Pulmonary artery endothelial cell (primary cell): ENCODE results near the gene NPHP1. TPM values are rescaled to one million over a fixed set of nuclear protein-coding genes. Genes with fewer than 3 reads are reported as not detected.
"Not testable (repeated sequence)": the region's sequence is repeated elsewhere in the genome, so short reads cannot be mapped to it uniquely, and the experiment has no call there.

Experiments
- DNase-seq: peaks from one replicate; pipeline ENCODE4 v3.0.0-alpha.2; 2011; ENCODE audit warnings: low read depth, low spot score
- total RNA-seq: library from RNA; depleted of rRNA; stranded (reverse); fragments of >200 nt; gene quantifications from 2 replicates; pipeline ENCODE4 v1.2.3, GENCODE V29; 2014

NPHP1 gene
- total RNA-seq, 1 donor from 2014 or later: 4.8 TPM

DNA sequence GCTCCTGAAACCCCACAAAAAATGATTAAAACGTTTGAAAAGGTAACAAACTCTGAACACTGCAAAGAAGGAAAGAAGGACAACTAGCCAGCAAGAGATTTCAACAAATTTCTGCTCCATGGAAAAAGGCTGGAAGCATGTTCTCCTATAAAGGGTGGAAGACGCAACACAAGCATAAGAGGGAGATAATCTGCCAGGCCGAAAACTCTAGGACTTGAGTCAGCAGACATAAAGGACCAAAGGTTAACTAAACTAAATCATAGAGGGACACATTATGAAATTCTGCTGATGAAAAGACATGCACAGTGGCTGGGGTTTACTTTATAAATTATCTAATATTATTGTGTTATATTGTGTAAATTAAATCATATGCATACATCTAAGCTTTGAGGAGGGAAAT lies 6.8 kb downstream of the NPHP1 start:
- no peak for DNase-seq

DNA sequence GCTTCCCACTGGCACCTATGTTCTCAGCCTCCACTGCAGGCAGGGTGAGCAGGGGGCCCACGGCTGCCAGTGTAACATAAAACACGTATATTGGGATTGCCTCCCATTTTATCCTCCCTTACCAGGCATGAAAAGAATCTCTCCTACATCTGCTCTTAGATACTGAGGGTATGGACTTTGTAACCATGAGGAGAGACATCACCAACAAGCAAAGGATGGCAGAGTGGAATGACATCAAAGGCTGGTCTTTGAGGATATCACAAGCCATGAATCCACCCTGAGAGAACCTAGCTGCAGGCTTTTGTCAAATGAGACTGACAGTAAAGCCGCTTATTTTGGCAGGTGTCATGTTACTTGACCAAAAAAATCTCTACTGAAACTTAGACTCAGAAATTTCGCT lies 7.4 kb downstream of the NPHP1 start:
- no peak for DNase-seq

DNA sequence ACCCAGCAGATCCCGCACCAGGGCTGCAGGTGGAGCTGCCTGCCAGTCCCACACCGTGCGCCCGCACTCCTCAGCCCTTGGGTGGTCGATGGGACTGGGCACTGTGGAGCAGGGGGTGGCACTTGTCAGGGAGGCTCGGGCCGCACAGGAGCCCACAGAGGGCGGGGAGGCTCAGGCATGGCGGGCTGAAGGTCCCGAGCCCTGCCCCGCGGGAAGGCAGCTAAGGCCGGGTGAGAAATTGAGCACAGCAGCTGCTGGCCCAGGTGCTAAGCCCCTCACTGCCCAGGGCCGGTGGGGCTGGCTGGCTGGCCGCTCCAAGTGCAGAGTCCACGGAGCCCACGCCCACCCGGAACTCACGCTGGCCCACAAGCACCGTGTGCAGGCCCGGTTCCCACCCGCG lies 14.6 kb downstream of the NPHP1 start:
- DNase-seq: not testable (repeated sequence)

DNA sequence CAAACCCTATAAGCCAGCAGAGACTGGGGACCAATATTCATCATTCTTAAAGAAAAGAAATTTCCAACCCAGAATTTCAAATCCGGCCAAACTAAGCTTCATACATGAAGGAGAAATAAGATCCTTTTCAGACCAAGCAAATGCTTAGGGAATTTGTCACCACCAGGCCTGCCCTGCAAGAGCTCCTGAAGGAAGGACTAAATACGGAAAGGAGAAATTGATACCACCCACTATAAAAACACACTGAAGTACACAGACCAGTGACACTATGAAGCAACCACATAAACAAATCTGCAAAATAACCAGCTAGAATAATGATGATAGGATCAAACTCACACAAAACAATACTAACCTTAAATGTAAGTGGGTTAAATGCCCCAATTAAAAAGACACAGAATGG lies 22.4 kb downstream of the NPHP1 start:
- DNase-seq: no peak

DNA sequence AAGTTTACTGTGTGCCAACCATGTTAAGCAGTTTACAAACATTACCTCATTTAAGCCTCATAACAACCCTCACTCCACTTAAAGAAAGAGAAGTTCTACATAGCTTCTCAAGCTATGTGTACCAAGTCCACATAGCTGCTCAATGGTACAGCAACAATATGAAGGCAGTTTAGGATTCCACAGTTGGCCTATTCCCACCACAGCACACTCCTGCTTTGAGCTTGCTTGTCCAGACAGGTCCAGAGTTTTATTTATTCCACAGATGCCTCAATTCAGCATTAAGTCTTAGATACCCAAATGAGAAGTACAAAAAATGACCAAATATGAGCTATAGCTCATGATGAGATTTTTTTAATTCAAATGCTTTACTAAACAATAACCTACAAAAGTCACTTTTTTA lies 24.8 kb downstream of the NPHP1 start:
- DNase-seq: no peak

DNA sequence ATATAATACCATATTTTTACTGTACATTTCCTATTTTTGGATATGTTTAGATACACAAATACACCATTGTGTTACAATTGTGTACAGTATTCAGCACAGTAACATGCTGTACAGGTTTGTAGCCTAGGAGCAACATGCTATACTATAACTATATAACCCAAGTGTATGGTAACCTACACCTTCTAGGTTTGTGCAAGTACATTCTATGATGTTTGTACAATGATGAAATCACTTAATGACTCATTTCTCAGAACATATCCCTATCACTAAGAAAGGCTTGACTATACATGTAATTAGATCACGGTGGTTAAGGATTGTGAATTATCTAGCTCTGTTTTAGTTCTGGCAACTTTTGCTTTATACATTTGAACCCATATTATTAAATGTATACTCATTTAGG lies 31.3 kb downstream of the NPHP1 start:
- DNase-seq: no peak

GRCh38 chr2:110172506-110172905 lies 32.3 kb downstream of the NPHP1 start:
- DNase-seq: no peak

DNA sequence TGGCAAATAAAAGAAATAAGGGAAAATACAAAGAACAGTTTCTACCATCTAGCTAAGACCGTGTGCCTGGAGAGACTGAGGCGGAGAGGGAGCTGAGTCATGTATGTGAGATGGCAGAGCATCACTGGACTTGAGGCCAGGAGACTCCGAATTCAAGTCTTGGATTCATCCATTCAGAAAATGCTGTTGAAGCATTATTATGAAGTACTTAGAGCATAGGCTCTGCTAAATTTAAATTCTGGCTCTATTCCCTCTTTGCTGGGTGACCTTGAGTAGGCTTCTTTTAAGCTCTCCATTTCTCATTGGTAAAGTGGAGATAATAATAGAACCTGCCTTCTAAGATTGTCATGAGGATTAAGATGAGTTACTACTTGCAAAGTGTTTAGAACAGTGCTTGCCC lies 34.7 kb downstream of the NPHP1 start:
- DNase-seq: no peak

DNA sequence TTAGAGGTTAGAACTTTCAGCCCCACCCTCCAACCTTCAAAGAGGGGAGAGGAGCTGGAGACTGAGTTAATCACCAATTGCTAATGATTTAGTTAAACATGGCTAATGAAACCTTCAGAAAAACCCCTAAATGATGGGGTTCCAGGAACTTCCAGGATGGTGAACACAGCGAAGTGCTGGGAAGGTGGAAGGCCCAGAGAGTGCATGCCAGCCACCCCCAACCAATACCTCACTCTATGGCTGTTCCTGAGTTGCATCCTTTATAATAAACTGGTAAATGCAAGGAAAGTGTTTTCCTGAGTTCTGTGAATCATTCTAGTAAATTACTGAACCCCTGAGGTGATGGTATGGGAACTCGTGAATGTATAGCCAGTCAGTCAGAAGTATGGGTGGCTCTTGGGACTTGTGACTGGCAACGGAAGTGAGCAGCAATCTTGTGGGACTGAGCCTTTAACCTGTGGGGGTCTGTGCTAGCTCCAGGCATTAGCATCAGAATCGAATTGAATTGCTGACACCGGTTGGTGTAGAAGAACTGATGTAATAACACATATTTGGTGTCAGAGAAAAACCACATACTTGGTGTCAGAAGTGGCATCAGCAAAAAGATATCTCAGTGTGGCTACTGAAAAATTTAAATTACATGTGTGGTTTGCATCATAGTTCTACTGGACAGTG lies 37.4 kb downstream of the NPHP1 start:
- no peak for DNase-seq

GRCh38 chr2:110166266-110166665 lies 38.5 kb downstream of the NPHP1 start:
- no peak for DNase-seq

GRCh38 chr2:110157153-110157793 lies 47.5 kb downstream of the NPHP1 start:
- DNase-seq: peak; percentile 48

DNA sequence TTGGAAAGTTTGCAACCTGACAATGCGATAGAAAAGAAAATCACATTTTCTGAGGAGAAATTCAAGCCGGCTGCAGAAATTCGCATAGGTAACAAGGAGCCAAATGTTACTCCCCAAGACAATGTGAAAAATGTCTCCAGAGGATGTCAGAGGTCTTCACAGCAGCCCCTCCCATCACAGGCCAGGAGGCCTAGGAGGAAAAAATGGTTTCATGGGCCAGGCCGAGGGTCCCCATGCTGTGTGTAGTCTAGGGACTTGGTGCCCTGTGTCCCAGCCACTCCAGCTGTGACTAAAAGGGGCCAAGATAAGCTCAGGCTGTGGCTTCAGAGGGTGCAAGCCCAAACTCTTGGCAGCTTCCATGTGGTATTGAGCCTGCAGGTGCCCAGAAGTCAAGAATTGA lies 50.0 kb downstream of the NPHP1 start:
- not testable (repeated sequence) for DNase-seq

- DNase-seq: not testable (repeated sequence)
These were observed 50.6 kb downstream of the NPHP1 start for GRCh38 chr2:110154188-110154587.

DNA sequence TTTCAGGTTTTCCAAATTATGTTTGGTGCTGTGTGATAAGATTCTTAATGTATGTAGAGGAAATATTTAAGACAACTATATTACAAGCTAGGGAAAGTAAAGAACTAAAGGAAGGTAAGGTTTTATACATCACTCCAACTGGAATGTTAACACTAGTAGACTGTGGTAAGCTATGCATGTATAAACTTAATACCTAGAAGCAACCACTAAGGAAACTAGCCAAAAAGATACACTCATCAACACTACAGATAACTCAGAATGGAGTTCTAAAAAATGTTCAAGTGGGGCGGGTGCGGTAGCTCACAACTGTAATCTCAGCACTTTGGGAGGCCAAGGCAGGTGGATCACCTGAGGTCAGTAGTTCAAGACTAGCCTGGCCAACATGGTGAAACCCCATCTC lies 51.4 kb downstream of the NPHP1 start:
- no peak for DNase-seq

GRCh38 chr2:110152943-110153342 lies 51.9 kb downstream of the NPHP1 start:
- DNase-seq: no peak

- DNase-seq: peak; percentile 86
These were observed 55.2 kb downstream of the NPHP1 start for GRCh38 chr2:110149330-110150220.

- no peak for DNase-seq
These were observed 57.9 kb downstream of the NPHP1 start for GRCh38 chr2:110146945-110147332.

DNA sequence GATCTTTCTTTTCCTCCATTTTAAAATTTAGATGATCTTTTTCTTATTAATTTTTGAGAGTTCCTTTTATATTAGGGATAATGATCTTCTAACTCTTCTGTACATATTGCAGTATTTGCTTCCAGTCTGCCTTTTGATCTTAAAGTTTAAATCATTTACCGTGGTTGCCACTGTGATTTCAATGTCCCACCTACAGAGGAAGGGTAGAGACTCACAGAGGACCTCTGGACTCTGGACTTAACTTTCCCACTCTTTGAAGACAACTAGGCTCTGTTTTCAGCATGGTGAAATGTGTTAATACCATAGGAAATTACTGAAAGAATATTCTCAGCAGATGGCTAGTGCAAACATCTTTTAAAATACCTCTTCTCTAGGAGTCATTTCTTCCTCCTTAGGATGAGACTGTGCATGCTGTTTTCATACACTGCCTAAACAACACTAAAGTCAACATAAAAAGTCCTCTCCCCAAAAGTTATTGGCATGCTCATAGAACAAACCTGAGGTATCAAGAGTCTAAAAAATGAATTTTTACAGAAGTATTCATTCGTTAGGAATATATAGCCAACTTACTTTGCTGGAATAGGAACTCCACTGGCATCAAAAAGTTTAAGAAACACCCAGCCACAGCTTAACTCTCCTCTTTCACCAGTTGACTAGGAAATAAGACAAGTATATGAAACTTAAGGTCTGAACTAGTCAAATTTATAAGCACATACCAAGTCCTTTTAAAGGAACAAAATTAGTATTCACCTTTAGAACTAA lies 58.4 kb downstream of the NPHP1 start:
- DNase-seq: no peak

GRCh38 chr2:110143982-110144381 lies 60.8 kb downstream of the NPHP1 start:
- DNase-seq: no peak

GRCh38 chr2:110140401-110140800 lies 64.4 kb downstream of the NPHP1 start:
- DNase-seq: no peak

DNA sequence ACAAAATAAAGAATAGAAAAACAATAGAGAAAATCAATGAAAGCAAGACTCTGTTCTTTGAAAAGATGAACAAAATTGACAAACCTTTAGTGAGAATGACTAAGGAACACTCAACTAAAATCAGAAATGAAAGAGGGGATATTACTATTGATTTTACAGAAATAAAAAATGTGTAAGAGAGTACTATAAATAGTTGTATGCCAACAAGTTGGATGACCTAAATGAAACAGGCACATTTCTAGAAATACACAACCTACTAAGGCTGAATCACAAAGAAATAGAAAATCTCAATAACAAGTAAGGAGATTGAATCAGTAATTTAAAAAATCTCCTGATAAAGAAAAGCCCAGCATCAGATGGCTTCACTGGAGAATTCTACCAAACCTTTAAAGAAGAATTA lies 70.8 kb downstream of the NPHP1 start:
- no peak for DNase-seq

DNA sequence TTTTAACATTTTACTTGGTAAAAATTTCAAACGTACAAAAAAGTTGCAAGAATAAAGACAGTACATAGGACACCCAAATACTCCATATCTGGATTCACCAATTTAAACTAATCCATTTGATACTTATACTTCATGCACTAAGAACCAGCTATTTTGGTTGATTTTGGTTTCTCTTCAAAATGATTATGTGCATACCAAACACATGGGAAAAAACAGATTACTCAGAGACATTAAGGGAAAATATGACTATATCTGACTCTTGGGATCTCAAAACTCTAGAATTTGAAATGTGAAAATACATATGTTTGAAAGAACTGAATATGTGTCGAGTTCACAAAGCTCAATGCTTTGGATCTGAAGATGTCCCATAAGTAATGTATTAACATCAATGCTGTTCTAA lies 73.6 kb downstream of the NPHP1 start:
- no peak for DNase-seq
